IPS DF 4.7 (cell line): ENCODE measurements around the gene TRIO.

Source experiments
- DNase-seq: peaks from one replicate; pipeline ENCODE4 v3.0.0-alpha.2; 2013; ENCODE audit warnings: low spot score; ENCODE audit errors: extremely low read depth

TRIO gene

GRCh38 chr5:14225173-14225834 is 82.2 kb downstream of the TRIO start:
- no peak for DNase-seq

DNA sequence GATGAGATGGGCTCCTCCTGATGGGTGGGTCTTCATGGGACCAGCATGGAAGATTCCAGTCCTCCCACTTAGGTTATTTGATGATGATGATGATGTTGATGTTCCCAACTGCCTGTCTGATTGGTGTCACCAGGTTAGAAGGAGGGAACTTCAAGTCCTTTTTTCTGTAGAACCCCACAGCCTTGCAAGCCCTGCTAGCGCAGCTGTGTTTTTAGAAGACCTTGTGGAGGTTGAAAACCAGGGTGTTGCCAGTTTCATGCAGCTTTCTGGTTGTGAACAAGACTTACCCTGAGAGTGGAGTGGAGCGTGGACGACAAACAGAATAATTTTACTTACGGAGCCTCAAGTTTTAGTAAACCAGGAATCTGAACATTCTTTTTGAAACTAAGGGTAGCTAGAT is 83.0 kb downstream of the TRIO start:
- no peak for DNase-seq

DNA sequence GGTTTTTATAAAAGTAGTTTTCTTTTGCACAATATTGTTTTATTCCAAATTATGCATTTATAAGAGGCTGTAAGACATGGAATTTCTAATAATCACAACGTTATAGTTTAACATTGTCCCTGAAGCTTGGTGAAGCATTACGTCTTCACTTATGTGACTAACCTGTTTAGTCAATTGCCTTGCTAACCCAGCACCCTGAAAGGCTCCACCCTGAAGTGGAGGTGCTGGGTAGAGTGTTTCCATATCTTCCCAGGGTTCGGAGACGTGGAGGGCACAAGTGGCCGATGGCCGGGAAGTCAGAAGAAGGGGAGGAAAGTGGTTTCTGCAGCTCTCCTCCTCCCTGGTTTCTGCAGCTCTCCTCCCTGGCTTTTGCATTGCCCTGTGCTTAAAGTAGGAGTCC is 83.4 kb downstream of the TRIO start:
- no peak for DNase-seq

- no peak for DNase-seq
Observed at GRCh38 chr5:14226992-14227391, 83.8 kb downstream of the TRIO start.

DNA sequence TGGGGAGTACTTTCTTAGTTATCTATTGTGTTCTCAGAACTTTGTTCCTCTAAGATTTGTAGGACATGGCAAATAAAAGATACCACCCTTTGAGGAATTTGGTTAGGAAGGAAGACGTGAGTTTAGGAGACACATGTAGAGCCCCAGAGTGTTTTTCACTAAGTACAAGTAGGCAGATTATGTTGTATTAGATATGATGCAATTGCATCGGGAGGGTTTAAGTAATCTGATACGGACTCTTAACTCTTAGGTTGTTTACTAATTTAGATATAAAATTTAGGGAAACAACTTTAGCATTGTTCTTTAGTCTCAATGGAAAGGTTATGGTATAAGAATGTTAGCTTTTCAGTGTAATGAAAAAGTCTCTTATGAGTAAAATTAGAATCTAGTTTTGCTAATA is 84.4 kb downstream of the TRIO start:
- DNase-seq: no peak

DNA sequence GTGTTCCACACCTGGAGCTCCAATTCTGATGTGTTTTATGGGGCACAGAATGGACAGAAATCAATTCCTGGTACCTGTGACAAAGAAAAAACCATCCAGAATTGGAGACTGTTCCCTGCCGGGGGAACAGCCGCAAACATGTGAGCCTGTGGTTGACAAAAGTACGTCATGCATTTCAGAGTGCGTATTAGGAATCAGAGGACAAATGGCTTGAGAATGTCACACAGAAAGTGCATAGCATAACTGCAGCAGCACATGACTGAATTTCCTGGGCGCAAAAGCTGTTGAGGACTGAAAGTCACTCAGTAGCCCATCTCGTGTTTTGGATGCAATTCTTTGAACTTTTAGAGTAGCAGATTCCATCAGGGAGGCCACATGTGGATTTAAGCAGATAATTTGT is 85.1 kb downstream of the TRIO start:
- no peak for DNase-seq

- DNase-seq: no peak
Observed at GRCh38 chr5:14229181-14229580, 86.0 kb downstream of the TRIO start.

- DNase-seq: no peak
Observed at GRCh38 chr5:14229734-14230133, 86.6 kb downstream of the TRIO start.

GRCh38 chr5:14231156-14231555 is 88.0 kb downstream of the TRIO start:
- DNase-seq: no peak

- no peak for DNase-seq
Observed at GRCh38 chr5:14231890-14232289, 88.7 kb downstream of the TRIO start.

DNA sequence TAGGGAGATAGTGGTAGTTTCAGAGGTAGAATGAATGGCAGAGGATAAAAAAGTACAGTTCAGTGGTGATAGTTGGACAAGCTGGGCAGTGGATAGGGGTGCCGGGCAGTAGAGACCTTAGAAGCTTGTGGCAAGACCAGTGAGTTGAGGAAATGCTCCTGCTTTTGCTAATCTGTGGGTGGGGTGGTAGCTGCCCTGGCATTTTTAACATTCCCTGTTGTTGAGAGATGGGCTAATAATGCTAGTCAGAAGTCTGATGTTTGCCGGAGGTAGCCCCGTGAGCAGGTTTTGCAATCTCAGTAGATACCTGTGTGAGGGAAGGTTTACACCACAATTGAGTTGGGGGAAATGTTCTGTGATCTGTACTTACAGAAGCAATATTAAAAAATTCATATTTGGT is 91.1 kb downstream of the TRIO start:
- no peak for DNase-seq

GRCh38 chr5:14235872-14236271 is 92.7 kb downstream of the TRIO start:
- DNase-seq: no peak

DNA sequence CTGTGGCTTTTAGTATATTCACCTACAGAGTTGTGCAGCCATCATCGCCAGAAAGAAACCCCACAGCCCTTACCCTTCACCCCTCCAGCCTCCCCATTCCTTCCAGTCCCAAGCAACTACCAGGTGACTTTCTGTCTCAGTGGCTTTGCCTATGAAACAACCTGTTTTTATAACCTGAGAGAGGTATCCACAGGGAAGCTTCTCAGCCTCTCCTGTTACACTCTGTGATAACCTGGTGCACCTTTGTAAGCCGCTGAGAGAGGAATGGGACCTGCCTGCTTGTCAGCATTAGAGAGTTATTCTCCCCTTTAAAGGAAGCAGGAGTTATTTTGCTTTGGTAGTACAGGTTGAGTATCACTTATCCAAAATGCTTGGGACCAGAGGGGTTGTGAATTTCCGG is 93.6 kb downstream of the TRIO start:
- DNase-seq: no peak

DNA sequence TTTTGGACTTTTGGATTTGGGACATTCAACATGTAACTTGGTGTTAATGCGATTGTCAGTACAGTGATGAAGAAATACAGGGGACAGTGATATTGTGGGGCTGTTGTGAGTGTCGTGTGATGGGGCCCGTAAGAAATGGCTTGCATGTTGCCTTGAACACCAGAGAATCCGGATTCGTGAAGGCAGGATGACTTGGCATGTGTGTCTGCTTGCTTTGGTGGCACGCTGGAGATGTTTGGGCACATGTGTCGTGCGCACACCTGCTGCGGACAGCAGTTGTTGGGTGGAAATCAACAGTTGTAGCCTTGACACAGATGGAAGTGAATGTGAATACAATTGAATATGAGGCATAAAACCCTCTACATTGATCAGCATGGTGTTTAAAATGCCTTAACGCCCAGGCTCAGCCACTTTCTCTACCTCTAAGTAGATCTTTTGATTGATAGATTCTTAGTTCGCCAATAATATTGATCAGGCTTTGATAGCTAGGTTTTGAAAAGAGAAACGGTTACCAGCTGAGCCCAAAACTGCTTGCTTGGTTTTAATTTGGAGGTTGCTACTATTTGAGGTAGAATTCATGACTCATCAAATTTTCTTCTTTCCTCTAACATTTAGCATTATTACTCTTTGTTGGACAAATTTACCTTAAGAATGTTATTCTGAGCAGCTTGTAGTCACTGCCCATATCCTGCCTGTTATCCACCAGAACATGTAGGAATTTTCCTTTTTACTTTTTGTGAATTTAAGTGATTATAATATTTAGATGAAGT is 94.4 kb downstream of the TRIO start:
- DNase-seq: no peak

- no peak for DNase-seq
Observed at GRCh38 chr5:14238272-14238671, 95.1 kb downstream of the TRIO start.

- DNase-seq: no peak
Observed at GRCh38 chr5:14239404-14239803, 96.3 kb downstream of the TRIO start.

GRCh38 chr5:14239951-14240350 is 96.8 kb downstream of the TRIO start:
- no peak for DNase-seq

GRCh38 chr5:14240359-14240758 is 97.2 kb downstream of the TRIO start:
- DNase-seq: no peak

DNA sequence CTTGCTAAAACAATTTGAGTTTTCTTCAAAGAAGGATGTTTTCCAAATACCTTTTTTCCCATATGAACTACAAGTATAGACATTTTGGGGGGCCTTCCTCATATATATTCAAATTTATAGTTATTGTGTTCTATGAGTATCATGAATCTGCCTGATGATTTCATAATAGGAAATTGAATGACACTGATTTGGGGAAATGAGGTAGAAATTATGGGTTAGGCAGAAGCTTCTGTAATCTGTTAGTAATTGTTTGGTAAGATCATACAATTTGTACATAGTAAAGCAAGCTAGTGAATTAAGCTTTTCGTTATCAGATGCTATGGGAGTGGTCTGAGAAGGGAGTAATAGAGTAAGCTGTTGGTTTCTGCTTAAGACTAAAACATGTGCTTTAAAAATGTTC is 98.0 kb downstream of the TRIO start:
- no peak for DNase-seq

- no peak for DNase-seq
Observed at GRCh38 chr5:14242447-14242846, 99.3 kb downstream of the TRIO start.

GRCh38 chr5:14242871-14243383 is 99.8 kb downstream of the TRIO start:
- no peak for DNase-seq

GRCh38 chr5:14243766-14244165 is 100.6 kb downstream of the TRIO start:
- no peak for DNase-seq

DNA sequence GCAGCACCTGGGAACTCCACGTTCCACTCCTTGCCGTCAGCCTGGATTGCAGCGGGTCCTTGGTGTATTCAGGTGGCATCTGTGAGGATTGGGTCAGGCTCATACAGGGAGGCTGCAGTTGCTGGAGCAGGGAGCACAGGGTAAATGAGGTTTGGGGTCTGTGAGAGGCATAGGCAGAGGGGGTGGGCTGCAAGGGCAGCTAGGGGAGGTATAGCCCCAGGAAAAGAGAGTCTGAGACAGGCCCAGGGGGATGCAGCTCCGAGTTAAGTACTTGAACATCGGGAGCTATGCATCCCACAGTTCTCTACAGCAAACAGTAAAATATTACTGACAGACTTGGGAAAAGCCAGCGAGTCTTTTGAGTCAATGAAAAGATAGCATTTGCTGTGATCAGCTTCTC is 101.6 kb downstream of the TRIO start:
- DNase-seq: no peak
